Activated T-helper 9 cell treated with anti-CD3 and anti-CD28 coated beads, Interleukin-2, amount 50 U/mL, for 16 hours (primary cell): ENCODE results near the gene DEPDC1B.
"Not testable (repeated sequence)": the region's sequence is repeated elsewhere in the genome, so short reads cannot be mapped to it uniquely, and the experiment has no call there.

ENCODE experiments used
- DNase-seq: peaks from one replicate; pipeline ENCODE4 v3.0.0-alpha.2; 2020; ENCODE audit warnings: low read depth

Gene DEPDC1B

GRCh38 chr5:60584304-60584703 lies 115.7 kb downstream of the DEPDC1B start:
- DNase-seq: no peak

- no peak for DNase-seq
These were observed 116.3 kb downstream of the DEPDC1B start for GRCh38 chr5:60583616-60584015.

GRCh38 chr5:60578315-60578714 lies 121.7 kb downstream of the DEPDC1B start:
- DNase-seq: no peak

GRCh38 chr5:60577116-60577515 lies 122.8 kb downstream of the DEPDC1B start:
- DNase-seq: no peak

- DNase-seq: no peak
These were observed 123.5 kb downstream of the DEPDC1B start for GRCh38 chr5:60576425-60576824.

GRCh38 chr5:60568646-60569045 lies 131.3 kb downstream of the DEPDC1B start:
- no peak for DNase-seq

GRCh38 chr5:60563696-60564324 lies 136.2 kb downstream of the DEPDC1B start:
- DNase-seq: no peak

- not testable (repeated sequence) for DNase-seq
These were observed 146.7 kb downstream of the DEPDC1B start for GRCh38 chr5:60553291-60553690.

- no peak for DNase-seq
These were observed 148.1 kb downstream of the DEPDC1B start for GRCh38 chr5:60551829-60552228.

- no peak for DNase-seq
These were observed 148.7 kb downstream of the DEPDC1B start for GRCh38 chr5:60551250-60551649.

- DNase-seq: no peak
These were observed 149.7 kb downstream of the DEPDC1B start for GRCh38 chr5:60550311-60550710.

- no peak for DNase-seq
These were observed 150.1 kb downstream of the DEPDC1B start for GRCh38 chr5:60549841-60550240.
